K562 (cell line): ENCODE results near the gene IMPA2.

ENCODE experiments used
- CBX8 ChIP-seq: fragments of 200-600 bp; sonication (generic); IDR thresholded peaks from 2 replicates; pipeline ENCODE4 v1.6.1; 2012; ENCODE audit warnings: borderline replicate concordance, mixed run types, low read depth, mild to moderate bottlenecking, moderate library complexity, mixed read lengths, low read length, control low read depth, inconsistent platforms; ENCODE audit not compliant: poor library complexity, severe bottlenecking; ENCODE audit errors: extremely low read depth
- HDAC1 ChIP-seq, 2 experiments: fragments of 450-650 bp; IDR thresholded peaks; 2 replicates each; pipeline ENCODE4 v1.6.1; 2016 to 2017; ENCODE audit warnings: inconsistent platforms in 1 of 2, mild to moderate bottlenecking in 1 of 2, moderate library complexity in 1 of 2
- MTA3 ChIP-seq: fragments of 450-650 bp; formaldehyde crosslinking; IDR thresholded peaks from 2 replicates; pipeline ENCODE4 v1.6.1; 2017; ENCODE audit warnings: mild to moderate bottlenecking, borderline replicate concordance
- NFATC3 ChIP-seq: fragments of 450-650 bp; IDR thresholded peaks from 2 replicates; pipeline ENCODE4 v1.6.1; 2017; ENCODE audit warnings: mild to moderate bottlenecking
- RFX1 ChIP-seq: fragments of 450-650 bp; IDR thresholded peaks from 2 replicates; pipeline ENCODE4 v1.6.1; 2016; ENCODE audit warnings: mild to moderate bottlenecking, moderate library complexity
- ZZZ3 ChIP-seq: fragments of 450-650 bp; IDR thresholded peaks from 2 replicates; pipeline ENCODE4 v1.6.1; 2016; ENCODE audit warnings: antibody characterized with exemption, mild to moderate bottlenecking, moderate library complexity
- TF ChIP-seq, protein P1 (sequence below): sonication (generic); formaldehyde crosslinking; IDR thresholded peaks from 2 replicates; pipeline ENCODE4 v1.4.0; 2020; ENCODE audit warnings: mild to moderate bottlenecking, missing genetic modification reagents
- TF ChIP-seq, protein P2 (sequence below): fragments of 250-450 bp; sonication (Bioruptor Pico); IDR thresholded peaks from 2 replicates; pipeline ENCODE4 v1.4.0; 2020; ENCODE audit warnings: mild to moderate bottlenecking
- TF ChIP-seq, protein P3 (sequence below): fragments of 250-450 bp; sonication (Bioruptor Pico); IDR thresholded peaks from 2 replicates; pipeline ENCODE4 v1.8.0; 2022; ENCODE audit warnings: inconsistent platforms

DNA sequence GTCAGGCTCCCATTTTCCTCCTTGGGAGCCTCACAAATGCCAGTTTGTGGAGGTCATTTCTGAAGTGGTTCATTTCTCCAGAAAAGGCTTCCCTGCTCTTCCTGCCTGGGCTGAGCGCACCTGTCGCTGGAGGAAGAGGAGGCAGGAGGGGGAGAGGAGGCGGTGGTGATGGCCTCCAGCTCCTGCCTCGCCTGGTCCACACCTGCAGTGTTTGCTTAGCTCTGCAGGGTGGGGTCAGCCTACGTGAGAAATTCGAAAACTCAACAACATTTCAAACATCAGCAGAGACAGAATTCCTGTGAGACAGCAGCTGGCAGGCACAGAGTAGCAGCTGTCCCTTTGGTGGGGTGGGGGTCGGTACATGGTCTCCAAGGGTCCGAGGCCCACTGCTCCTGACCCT, 7.9 kb downstream of the IMPA2 start:
- TF ChIP-seq, protein P1, sequence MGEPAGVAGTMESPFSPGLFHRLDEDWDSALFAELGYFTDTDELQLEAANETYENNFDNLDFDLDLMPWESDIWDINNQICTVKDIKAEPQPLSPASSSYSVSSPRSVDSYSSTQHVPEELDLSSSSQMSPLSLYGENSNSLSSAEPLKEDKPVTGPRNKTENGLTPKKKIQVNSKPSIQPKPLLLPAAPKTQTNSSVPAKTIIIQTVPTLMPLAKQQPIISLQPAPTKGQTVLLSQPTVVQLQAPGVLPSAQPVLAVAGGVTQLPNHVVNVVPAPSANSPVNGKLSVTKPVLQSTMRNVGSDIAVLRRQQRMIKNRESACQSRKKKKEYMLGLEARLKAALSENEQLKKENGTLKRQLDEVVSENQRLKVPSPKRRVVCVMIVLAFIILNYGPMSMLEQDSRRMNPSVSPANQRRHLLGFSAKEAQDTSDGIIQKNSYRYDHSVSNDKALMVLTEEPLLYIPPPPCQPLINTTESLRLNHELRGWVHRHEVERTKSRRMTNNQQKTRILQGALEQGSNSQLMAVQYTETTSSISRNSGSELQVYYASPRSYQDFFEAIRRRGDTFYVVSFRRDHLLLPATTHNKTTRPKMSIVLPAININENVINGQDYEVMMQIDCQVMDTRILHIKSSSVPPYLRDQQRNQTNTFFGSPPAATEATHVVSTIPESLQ (CRISPR knock-in tag): no peak
- TF ChIP-seq, protein P2, sequence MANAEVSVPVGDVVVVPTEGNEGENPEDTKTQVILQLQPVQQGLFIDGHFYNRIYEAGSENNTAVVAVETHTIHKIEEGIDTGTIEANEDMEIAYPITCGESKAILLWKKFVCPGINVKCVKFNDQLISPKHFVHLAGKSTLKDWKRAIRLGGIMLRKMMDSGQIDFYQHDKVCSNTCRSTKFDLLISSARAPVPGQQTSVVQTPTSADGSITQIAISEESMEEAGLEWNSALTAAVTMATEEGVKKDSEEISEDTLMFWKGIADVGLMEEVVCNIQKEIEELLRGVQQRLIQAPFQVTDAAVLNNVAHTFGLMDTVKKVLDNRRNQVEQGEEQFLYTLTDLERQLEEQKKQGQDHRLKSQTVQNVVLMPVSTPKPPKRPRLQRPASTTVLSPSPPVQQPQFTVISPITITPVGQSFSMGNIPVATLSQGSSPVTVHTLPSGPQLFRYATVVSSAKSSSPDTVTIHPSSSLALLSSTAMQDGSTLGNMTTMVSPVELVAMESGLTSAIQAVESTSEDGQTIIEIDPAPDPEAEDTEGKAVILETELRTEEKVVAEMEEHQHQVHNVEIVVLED: no peak
- TF ChIP-seq MTA3: no peak
- TF ChIP-seq, protein P3, sequence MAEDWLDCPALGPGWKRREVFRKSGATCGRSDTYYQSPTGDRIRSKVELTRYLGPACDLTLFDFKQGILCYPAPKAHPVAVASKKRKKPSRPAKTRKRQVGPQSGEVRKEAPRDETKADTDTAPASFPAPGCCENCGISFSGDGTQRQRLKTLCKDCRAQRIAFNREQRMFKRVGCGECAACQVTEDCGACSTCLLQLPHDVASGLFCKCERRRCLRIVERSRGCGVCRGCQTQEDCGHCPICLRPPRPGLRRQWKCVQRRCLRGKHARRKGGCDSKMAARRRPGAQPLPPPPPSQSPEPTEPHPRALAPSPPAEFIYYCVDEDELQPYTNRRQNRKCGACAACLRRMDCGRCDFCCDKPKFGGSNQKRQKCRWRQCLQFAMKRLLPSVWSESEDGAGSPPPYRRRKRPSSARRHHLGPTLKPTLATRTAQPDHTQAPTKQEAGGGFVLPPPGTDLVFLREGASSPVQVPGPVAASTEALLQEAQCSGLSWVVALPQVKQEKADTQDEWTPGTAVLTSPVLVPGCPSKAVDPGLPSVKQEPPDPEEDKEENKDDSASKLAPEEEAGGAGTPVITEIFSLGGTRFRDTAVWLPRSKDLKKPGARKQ (CRISPR knock-in tag): no peak
- no peak for TF ChIP-seq ZZZ3
- no peak for TF ChIP-seq NFATC3
- no peak for TF ChIP-seq RFX1
- no peak for TF ChIP-seq CBX8
- no peak for TF ChIP-seq HDAC1 (IDR thresholded peaks at IDR 0.05)
